Epithelial cell of esophagus (primary cell): Measurements from ENCODE around the gene DBNDD1.

ENCODE experiments used
- DNase-seq: peaks from one replicate; pipeline ENCODE4 v3.0.0; 2010; ENCODE audit warnings: low read depth
- H3K4me3 ChIP-seq: 2 replicates; pipeline ENCODE4 v1.5.1; 2011; ENCODE audit warnings: mild to moderate bottlenecking, low read length, control low read depth
- TF ChIP-seq, protein P1 (sequence below): IDR thresholded peaks from 2 replicates; pipeline ENCODE4 v1.5.1; 2011; ENCODE audit warnings: low read depth, mild to moderate bottlenecking, low read length, control low read depth, inconsistent platforms; ENCODE audit not compliant: insufficient read depth; ENCODE audit errors: missing control alignments

DBNDD1 gene

DNA sequence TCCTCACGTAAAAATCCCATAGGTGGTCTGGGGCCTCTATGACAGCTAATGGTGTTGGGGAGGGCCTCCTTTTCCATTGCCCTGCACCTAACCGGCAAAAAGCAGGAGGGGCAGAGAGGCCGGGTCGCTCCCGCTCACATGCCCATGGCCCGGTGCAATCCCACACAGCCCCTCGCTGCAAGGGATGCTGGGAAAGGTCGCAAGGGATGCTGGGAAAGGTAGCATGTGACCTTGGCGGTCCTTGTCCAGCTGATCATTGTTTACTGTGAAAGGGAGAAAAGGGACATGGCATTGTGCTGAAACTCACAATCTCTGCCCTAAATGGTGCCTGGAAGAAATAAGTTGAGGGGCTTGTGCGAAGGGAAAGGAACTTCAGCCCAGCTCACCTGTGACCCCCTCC is 60.7 kb downstream of the DBNDD1 start:
- no peak for DNase-seq
- no peak overlapping the region for H3K4me3 ChIP-seq
- TF ChIP-seq, protein P1, sequence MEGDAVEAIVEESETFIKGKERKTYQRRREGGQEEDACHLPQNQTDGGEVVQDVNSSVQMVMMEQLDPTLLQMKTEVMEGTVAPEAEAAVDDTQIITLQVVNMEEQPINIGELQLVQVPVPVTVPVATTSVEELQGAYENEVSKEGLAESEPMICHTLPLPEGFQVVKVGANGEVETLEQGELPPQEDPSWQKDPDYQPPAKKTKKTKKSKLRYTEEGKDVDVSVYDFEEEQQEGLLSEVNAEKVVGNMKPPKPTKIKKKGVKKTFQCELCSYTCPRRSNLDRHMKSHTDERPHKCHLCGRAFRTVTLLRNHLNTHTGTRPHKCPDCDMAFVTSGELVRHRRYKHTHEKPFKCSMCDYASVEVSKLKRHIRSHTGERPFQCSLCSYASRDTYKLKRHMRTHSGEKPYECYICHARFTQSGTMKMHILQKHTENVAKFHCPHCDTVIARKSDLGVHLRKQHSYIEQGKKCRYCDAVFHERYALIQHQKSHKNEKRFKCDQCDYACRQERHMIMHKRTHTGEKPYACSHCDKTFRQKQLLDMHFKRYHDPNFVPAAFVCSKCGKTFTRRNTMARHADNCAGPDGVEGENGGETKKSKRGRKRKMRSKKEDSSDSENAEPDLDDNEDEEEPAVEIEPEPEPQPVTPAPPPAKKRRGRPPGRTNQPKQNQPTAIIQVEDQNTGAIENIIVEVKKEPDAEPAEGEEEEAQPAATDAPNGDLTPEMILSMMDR, result no peak

DNA sequence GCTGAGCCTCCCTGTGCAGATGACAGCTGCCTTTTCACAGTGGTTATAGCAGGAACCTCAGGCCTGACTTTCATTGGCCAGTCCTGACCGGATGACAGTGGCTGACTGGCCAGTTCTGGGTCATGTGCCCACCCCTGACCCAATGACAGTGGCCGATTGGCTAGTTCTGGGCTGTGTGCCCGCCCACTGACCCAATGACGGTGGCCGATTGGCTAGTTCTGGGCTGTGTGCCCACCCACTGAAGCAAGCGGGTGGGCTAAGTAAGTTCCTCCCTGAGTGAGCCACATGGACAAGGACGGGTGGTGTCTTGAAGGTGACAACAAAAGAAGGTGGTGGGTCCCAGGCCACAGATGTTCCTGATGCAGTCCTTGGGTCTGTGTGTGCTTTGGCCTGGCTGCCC is 61.2 kb downstream of the DBNDD1 start:
- DNase-seq, result peak; percentile 17
- no peak overlapping the region for H3K4me3 ChIP-seq
- TF ChIP-seq, protein P1, result no peak

DNA sequence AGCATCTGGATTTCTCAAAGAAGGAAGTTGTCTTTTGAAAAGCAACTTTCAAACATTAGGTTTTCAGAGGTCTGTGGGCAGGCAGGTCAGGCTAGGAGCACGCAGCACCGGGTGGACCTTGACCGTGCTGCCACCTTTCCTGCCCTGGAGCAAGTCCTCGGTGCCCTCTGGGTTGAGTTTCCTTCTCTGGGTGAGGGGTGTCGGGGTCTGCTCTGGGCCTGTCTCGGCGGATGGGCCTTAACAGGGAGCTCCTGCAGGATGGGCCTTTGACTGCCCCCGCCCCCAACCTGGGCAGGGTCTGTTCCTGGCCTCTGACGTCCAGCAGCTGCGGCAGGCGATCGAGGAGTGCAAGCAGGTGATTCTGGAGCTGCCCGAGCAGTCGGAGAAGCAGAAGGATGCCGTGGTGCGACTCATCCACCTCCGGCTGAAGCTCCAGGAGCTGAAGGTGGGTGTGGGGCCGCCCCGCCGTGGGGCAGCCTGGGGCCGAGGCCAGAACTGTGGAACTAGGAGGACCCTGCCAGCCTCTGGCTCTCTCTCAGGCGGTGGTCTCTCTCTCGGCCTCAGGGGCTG is 62.0 kb downstream of the DBNDD1 start:
- TF ChIP-seq, protein P1, result no peak
- no peak overlapping the region for H3K4me3 ChIP-seq
- no peak for DNase-seq

DNA sequence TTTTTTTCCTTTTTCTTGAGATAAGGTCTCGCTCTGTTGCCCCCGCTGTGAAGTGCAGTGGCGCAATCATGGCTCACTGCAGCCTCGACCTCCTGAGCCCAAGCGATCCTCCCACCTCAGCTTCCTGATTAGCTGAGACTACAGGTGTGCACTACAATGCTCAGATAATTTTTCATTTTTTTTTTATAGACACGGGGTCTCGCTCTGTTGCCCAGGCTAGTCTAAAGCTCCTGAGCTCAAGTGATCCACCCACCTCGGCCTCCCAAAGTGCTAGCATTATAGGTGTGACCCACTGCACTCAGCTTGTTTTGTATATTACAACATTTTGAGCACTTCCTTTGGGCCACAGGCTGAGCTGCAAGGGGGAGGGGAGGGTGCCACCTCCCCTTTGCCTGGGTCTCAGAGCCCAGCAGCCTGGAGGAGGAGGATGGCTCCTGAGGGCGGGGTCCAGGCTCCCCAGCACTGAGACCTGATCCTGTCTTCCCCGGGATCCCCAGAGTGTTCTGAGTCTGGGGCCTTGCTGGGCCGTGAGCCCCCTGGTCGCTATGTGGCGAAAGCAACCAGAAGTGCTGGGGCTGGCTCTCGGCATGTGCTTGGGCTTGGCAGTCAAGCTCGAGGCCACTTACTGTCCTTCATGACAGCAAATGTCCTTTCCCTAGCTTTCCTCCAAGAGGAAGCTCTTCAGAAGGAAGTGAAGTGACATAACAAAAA is 62.6 kb downstream of the DBNDD1 start:
- TF ChIP-seq, protein P1, result no peak
- DNase-seq, result no peak
- no peak overlapping the region for H3K4me3 ChIP-seq

DNA sequence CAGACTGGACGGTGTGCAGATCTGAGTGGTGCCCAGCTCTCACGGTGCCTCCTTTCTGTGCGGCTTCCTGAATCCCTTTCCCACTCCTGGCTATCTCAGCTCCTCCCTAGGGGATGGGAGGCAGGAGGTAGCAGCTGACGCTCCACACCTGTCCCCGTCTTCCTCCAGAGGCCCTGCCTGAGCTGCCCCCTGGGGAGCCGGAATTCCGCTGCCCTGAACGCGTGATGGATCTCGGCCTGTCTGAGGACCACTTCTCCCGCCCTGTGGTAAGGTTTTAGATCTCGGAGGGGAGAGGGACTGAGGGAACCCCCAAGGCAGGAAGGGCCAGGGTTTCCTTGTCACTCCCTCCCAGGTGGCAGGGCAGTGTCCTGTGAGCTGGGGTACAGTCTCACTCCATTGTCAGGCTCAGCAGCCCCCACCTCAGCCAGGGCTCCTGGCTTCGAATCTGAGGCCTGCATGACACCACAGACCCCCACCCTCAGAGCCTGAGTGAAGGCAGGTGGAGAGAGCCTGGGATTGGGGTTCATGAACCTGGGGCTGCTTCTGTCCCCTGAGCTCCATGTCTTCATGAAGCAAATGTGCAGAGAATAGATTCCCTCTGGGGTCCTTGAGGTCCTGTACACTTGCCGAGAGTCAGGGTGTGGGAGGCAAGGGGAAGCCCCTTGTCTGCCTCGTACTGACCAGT is 64.1 kb downstream of the DBNDD1 start:
- no peak overlapping the region for H3K4me3 ChIP-seq
- TF ChIP-seq, protein P1, result no peak
- DNase-seq, result no peak
